ENCODE data around the gene SPATA13.

The SPATA13 gene

GRCh38 chr13:24220086-24220703 is 59.7 kb downstream of the SPATA13 start:
- no CpG with 5 or more reads among the region's 6 CpGs for WGBS (ENCODE audit: insufficient coverage, insufficient read length)
- peak; percentile 52 for DNase-seq (ENCODE audit: low read depth, low spot score)
- Histone ChIP-seq H3K36me3 (ENCODE audit: control insufficient read depth, insufficient read depth, low read length) (peaks cover 12% of the 10 kb centered on the region; the same call in 1 of the 2 replicates), H3K27ac (ENCODE audit: low read length) (no peak overlapping the region), H3K27me3 (ENCODE audit: control insufficient read depth, insufficient read depth, low read length) (no peaks in the 10 kb centered on the region), H3K4me1 (ENCODE audit: control insufficient read depth, insufficient read depth, low read length) (peaks cover 3% of the 10 kb centered on the region; the same call in 1 of the 2 replicates), H3K4me3 (ENCODE audit: low read length) (no peak overlapping the region), H3K9me3 (ENCODE audit: control insufficient read depth, insufficient read depth, low read length) (no peaks in the 10 kb centered on the region)

- H3K27ac ChIP-seq (ENCODE audit: low read length): no peak overlapping the region
- DNase-seq (ENCODE audit: low read depth, low spot score): no peak
- no CpG with 5 or more reads among the region's 2 CpGs for WGBS (ENCODE audit: insufficient coverage, insufficient read length)
- peaks cover 12% of the 10 kb centered on the region; the same call in 1 of the 2 replicates for H3K36me3 ChIP-seq (ENCODE audit: control insufficient read depth, insufficient read depth, low read length)
- H3K4me3 ChIP-seq (ENCODE audit: low read length): no peak overlapping the region
- H3K27me3 ChIP-seq (ENCODE audit: control insufficient read depth, insufficient read depth, low read length): no peaks in the 10 kb centered on the region
- H3K9me3 ChIP-seq (ENCODE audit: control insufficient read depth, insufficient read depth, low read length): no peaks in the 10 kb centered on the region
- peaks cover 3% of the 10 kb centered on the region; the same call in 1 of the 2 replicates for H3K4me1 ChIP-seq (ENCODE audit: control insufficient read depth, insufficient read depth, low read length)
These were observed 60.5 kb downstream of the SPATA13 start for GRCh38 chr13:24221007-24221406.

GRCh38 chr13:24222756-24223155 is 62.2 kb downstream of the SPATA13 start:
- no CpG with 5 or more reads among the region's 20 CpGs for WGBS (ENCODE audit: insufficient coverage, insufficient read length)
- H3K27ac ChIP-seq (ENCODE audit: low read length): no peak overlapping the region
- no peak for DNase-seq (ENCODE audit: low read depth, low spot score)
- no peaks in the 10 kb centered on the region for H3K27me3 ChIP-seq (ENCODE audit: control insufficient read depth, insufficient read depth, low read length)
- H3K4me3 ChIP-seq (ENCODE audit: low read length): no peak overlapping the region
- H3K9me3 ChIP-seq (ENCODE audit: control insufficient read depth, insufficient read depth, low read length): no peaks in the 10 kb centered on the region
- peaks cover 4% of the 10 kb centered on the region; the same call in 1 of the 2 replicates for H3K4me1 ChIP-seq (ENCODE audit: control insufficient read depth, insufficient read depth, low read length)
- H3K36me3 ChIP-seq (ENCODE audit: control insufficient read depth, insufficient read depth, low read length): peaks cover 12% of the 10 kb centered on the region; the same call in 1 of the 2 replicates

- Histone ChIP-seq H3K27ac (ENCODE audit: low read length) (no peak overlapping the region), H3K36me3 (ENCODE audit: control insufficient read depth, insufficient read depth, low read length) (peaks cover 12% of the 10 kb centered on the region; the same call in 1 of the 2 replicates), H3K27me3 (ENCODE audit: control insufficient read depth, insufficient read depth, low read length) (no peaks in the 10 kb centered on the region), H3K9me3 (ENCODE audit: control insufficient read depth, insufficient read depth, low read length) (no peaks in the 10 kb centered on the region), H3K4me3 (ENCODE audit: low read length) (no peak overlapping the region), H3K4me1 (ENCODE audit: control insufficient read depth, insufficient read depth, low read length) (peaks cover 3% of the 10 kb centered on the region; the same call in 1 of the 2 replicates)
- no peak for DNase-seq (ENCODE audit: low read depth, low spot score)
- WGBS (ENCODE audit: insufficient coverage, insufficient read length): no CpG with 5 or more reads among the region's 42 CpGs
These were observed 63.1 kb downstream of the SPATA13 start for GRCh38 chr13:24223341-24224231.

GRCh38 chr13:24224232-24224680 is 63.7 kb downstream of the SPATA13 start:
- no peaks in the 10 kb centered on the region for H3K27me3 ChIP-seq (ENCODE audit: control insufficient read depth, insufficient read depth, low read length)
- peaks cover 12% of the 10 kb centered on the region; the same call in 1 of the 2 replicates for H3K36me3 ChIP-seq (ENCODE audit: control insufficient read depth, insufficient read depth, low read length)
- no peak overlapping the region for H3K27ac ChIP-seq (ENCODE audit: low read length)
- DNase-seq (ENCODE audit: low read depth, low spot score): no peak
- H3K4me1 ChIP-seq (ENCODE audit: control insufficient read depth, insufficient read depth, low read length): peaks cover 4% of the 10 kb centered on the region; the same call in 1 of the 2 replicates
- no peak overlapping the region for H3K4me3 ChIP-seq (ENCODE audit: low read length)
- H3K9me3 ChIP-seq (ENCODE audit: control insufficient read depth, insufficient read depth, low read length): no peaks in the 10 kb centered on the region
- WGBS (ENCODE audit: insufficient coverage, insufficient read length): no CpG with 5 or more reads among the region's 9 CpGs

GRCh38 chr13:24225062-24225461 is 64.5 kb downstream of the SPATA13 start:
- WGBS (ENCODE audit: insufficient coverage, insufficient read length): no CpG with 5 or more reads among the region's 11 CpGs
- Histone ChIP-seq H3K27me3 (ENCODE audit: control insufficient read depth, insufficient read depth, low read length) (no peaks in the 10 kb centered on the region), H3K36me3 (ENCODE audit: control insufficient read depth, insufficient read depth, low read length) (peaks cover 12% of the 10 kb centered on the region; the same call in 1 of the 2 replicates), H3K27ac (ENCODE audit: low read length) (no peak overlapping the region), H3K4me3 (ENCODE audit: low read length) (no peak overlapping the region), H3K4me1 (ENCODE audit: control insufficient read depth, insufficient read depth, low read length) (peaks cover 4% of the 10 kb centered on the region; the same call in 1 of the 2 replicates), H3K9me3 (ENCODE audit: control insufficient read depth, insufficient read depth, low read length) (no peaks in the 10 kb centered on the region)
- no peak for DNase-seq (ENCODE audit: low read depth, low spot score)

- Histone ChIP-seq H3K27me3 (ENCODE audit: control insufficient read depth, insufficient read depth, low read length) (no peaks in the 10 kb centered on the region), H3K36me3 (ENCODE audit: control insufficient read depth, insufficient read depth, low read length) (peaks cover 12% of the 10 kb centered on the region; the same call in 1 of the 2 replicates), H3K9me3 (ENCODE audit: control insufficient read depth, insufficient read depth, low read length) (no peaks in the 10 kb centered on the region), H3K4me1 (ENCODE audit: control insufficient read depth, insufficient read depth, low read length) (peaks cover 4% of the 10 kb centered on the region; the same call in 1 of the 2 replicates), H3K4me3 (ENCODE audit: low read length) (no peak overlapping the region), H3K27ac (ENCODE audit: low read length) (no peak overlapping the region)
- no CpG with 5 or more reads among the region's 7 CpGs for WGBS (ENCODE audit: insufficient coverage, insufficient read length)
- DNase-seq (ENCODE audit: low read depth, low spot score): no peak
These were observed 65.4 kb downstream of the SPATA13 start for GRCh38 chr13:24225930-24226329.

GRCh38 chr13:24226762-24227161 is 66.2 kb downstream of the SPATA13 start:
- Histone ChIP-seq H3K4me3 (ENCODE audit: low read length) (no peak overlapping the region), H3K36me3 (ENCODE audit: control insufficient read depth, insufficient read depth, low read length) (peaks cover 12% of the 10 kb centered on the region; the same call in 1 of the 2 replicates), H3K9me3 (ENCODE audit: control insufficient read depth, insufficient read depth, low read length) (no peaks in the 10 kb centered on the region), H3K27ac (ENCODE audit: low read length) (no peak overlapping the region), H3K4me1 (ENCODE audit: control insufficient read depth, insufficient read depth, low read length) (peaks cover 4% of the 10 kb centered on the region; the same call in 1 of the 2 replicates), H3K27me3 (ENCODE audit: control insufficient read depth, insufficient read depth, low read length) (no peaks in the 10 kb centered on the region)
- no peak for DNase-seq (ENCODE audit: low read depth, low spot score)
- no CpG with 5 or more reads among the region's 3 CpGs for WGBS (ENCODE audit: insufficient coverage, insufficient read length)

GRCh38 chr13:24228852-24229458 is 68.4 kb downstream of the SPATA13 start:
- H3K4me3 ChIP-seq (ENCODE audit: low read length): no peak overlapping the region
- H3K4me1 ChIP-seq (ENCODE audit: control insufficient read depth, insufficient read depth, low read length): 0 out of 2 replicates have a peak, but pooled peaks cover 4% of the 10 kb centered on the region
- H3K27ac ChIP-seq (ENCODE audit: low read length): no peak overlapping the region
- peaks cover 4% of the 10 kb centered on the region; the same call in 1 of the 2 replicates for H3K36me3 ChIP-seq (ENCODE audit: control insufficient read depth, insufficient read depth, low read length)
- H3K27me3 ChIP-seq (ENCODE audit: control insufficient read depth, insufficient read depth, low read length): no peaks in the 10 kb centered on the region
- no peaks in the 10 kb centered on the region for H3K9me3 ChIP-seq (ENCODE audit: control insufficient read depth, insufficient read depth, low read length)
- WGBS (ENCODE audit: insufficient coverage, insufficient read length): no CpG with 5 or more reads among the region's 4 CpGs
- no peak for DNase-seq (ENCODE audit: low read depth, low spot score)

All from iPS DF 6.9 (cell line).